ENCODE data around the gene SPRR2B. TPM values are rescaled to one million over a fixed set of nuclear protein-coding genes. Genes with fewer than 3 reads are reported as not detected.

SPRR2B gene
- total and polyA plus RNA-seq, 2 of the 4 experiments (the other 2 are of a cell fraction): not detected

Small RNA genes lying within 50 kb of the gene (microRNA-seq; reads per million reads assigned to microRNA genes)
- gene AL356867.1 (ENCODE audit: insufficient read depth, insufficient read length): not detected

Small RNA genes lying within 50 kb of the gene (small RNA-seq; reads per million reads assigned to genes)
- 0 reads per million in 5 experiments for gene AL356867.1

Other genes with a start within 250 kb of the SPRR2B start
- gene LCE1A, start 244.1 kb downstream of the SPRR2B start, total RNA-seq (2012; rRNA removed): not detected in 2 replicates
- gene LCE1A, start 244.1 kb downstream of the SPRR2B start, polyA plus RNA-seq (2012; rRNA removed): not detected in 2 replicates
- gene LCE6A, start 228.8 kb downstream of the SPRR2B start, total RNA-seq (2012; rRNA removed): not detected in 2 replicates
- not detected in 2 replicates for gene LCE6A, start 228.8 kb downstream of the SPRR2B start, polyA plus RNA-seq (2012; rRNA removed)
- not detected in 2 replicates for gene LCE7A, start 211.6 kb downstream of the SPRR2B start, total RNA-seq (2012; rRNA removed)
- not detected in 2 replicates for gene LCE7A, start 211.6 kb downstream of the SPRR2B start, polyA plus RNA-seq (2012; rRNA removed)
- gene SMCP, start 193.3 kb downstream of the SPRR2B start, total RNA-seq (2012; rRNA removed): not detected in 2 replicates
- gene SMCP, start 193.3 kb downstream of the SPRR2B start, polyA plus RNA-seq (2012; rRNA removed): not detected in 2 replicates
- not detected in 2 replicates for gene IVL, start 163.1 kb downstream of the SPRR2B start, total RNA-seq (2012; rRNA removed)
- not detected in 2 replicates for gene IVL, start 163.1 kb downstream of the SPRR2B start, polyA plus RNA-seq (2012; rRNA removed)
- not detected in 2 replicates for gene SPRR5, start 124.4 kb downstream of the SPRR2B start, total RNA-seq (2012; rRNA removed)
- not detected in 2 replicates for gene SPRR5, start 124.4 kb downstream of the SPRR2B start, polyA plus RNA-seq (2012; rRNA removed)
- gene SPRR4, start 101.0 kb downstream of the SPRR2B start, total RNA-seq (2012; rRNA removed): not detected in 2 replicates
- gene SPRR4, start 101.0 kb downstream of the SPRR2B start, polyA plus RNA-seq (2012; rRNA removed): not detected in 2 replicates
- gene SPRR1A, start 87.5 kb downstream of the SPRR2B start, total RNA-seq (2012; rRNA removed): not detected in 2 replicates
- gene SPRR1A, start 87.5 kb downstream of the SPRR2B start, polyA plus RNA-seq (2012; rRNA removed): not detected in 2 replicates
- not detected in 2 replicates for gene SPRR3, start 69.9 kb downstream of the SPRR2B start, total RNA-seq (2012; rRNA removed)
- gene SPRR3, start 69.9 kb downstream of the SPRR2B start, polyA plus RNA-seq (2012; rRNA removed): not detected in 2 replicates
- gene SPRR1B, start 40.4 kb downstream of the SPRR2B start, total RNA-seq (2012; rRNA removed): not detected in 2 replicates
- not detected in 2 replicates for gene SPRR1B, start 40.4 kb downstream of the SPRR2B start, polyA plus RNA-seq (2012; rRNA removed)
- gene SPRR2D, start 30.5 kb downstream of the SPRR2B start, total RNA-seq (2012; rRNA removed): not detected in 2 replicates
- gene SPRR2D, start 30.5 kb downstream of the SPRR2B start, polyA plus RNA-seq (2012; rRNA removed): not detected in 2 replicates
- not detected in 2 replicates for gene SPRR2A, start 14.1 kb downstream of the SPRR2B start, total RNA-seq (2012; rRNA removed)
- gene SPRR2A, start 14.1 kb downstream of the SPRR2B start, polyA plus RNA-seq (2012; rRNA removed): not detected in 2 replicates
- not detected in 2 replicates for gene SPRR2E, start 22.9 kb upstream of the SPRR2B start, total RNA-seq (2012; rRNA removed)
- not detected in 2 replicates for gene SPRR2E, start 22.9 kb upstream of the SPRR2B start, polyA plus RNA-seq (2012; rRNA removed)
- not detected in 2 replicates for gene SPRR2F, start 41.9 kb upstream of the SPRR2B start, total RNA-seq (2012; rRNA removed)
- gene SPRR2F, start 41.9 kb upstream of the SPRR2B start, polyA plus RNA-seq (2012; rRNA removed): not detected in 2 replicates
- not detected in 2 replicates for gene SPRR2G, start 79.3 kb upstream of the SPRR2B start, total RNA-seq (2012; rRNA removed)
- gene SPRR2G, start 79.3 kb upstream of the SPRR2B start, polyA plus RNA-seq (2012; rRNA removed): not detected in 2 replicates
- gene LELP1, start 131.8 kb upstream of the SPRR2B start, total RNA-seq (2012; rRNA removed): not detected in 2 replicates
- gene LELP1, start 131.8 kb upstream of the SPRR2B start, polyA plus RNA-seq (2012; rRNA removed): not detected in 2 replicates
- gene PRR9, start 146.0 kb upstream of the SPRR2B start, total RNA-seq (2012; rRNA removed): not detected in 2 replicates
- not detected in 2 replicates for gene PRR9, start 146.0 kb upstream of the SPRR2B start, polyA plus RNA-seq (2012; rRNA removed)
- not detected in 2 replicates for gene LORICRIN, start 188.1 kb upstream of the SPRR2B start, total RNA-seq (2012; rRNA removed)
- not detected in 2 replicates for gene LORICRIN, start 188.1 kb upstream of the SPRR2B start, polyA plus RNA-seq (2012; rRNA removed)
- gene PGLYRP3, start 241.3 kb upstream of the SPRR2B start, total RNA-seq (2012; rRNA removed): not detected in 2 replicates
- gene PGLYRP3, start 241.3 kb upstream of the SPRR2B start, polyA plus RNA-seq (2012; rRNA removed): not detected in 2 replicates

Data from IMR-90 (cell line).